ENCODE data around the gene NLGN2.

Gene NLGN2

GRCh38 chr17:7383742-7384488, 23.7 kb upstream of the NLGN2 start:
- DNase-seq (ENCODE audit: low read depth) = no peak
- H3K4me3 ChIP-seq (ENCODE audit: low read length) = peak overlapping the region; percentile 27
- no peak for TF ChIP-seq CTCF (conservative IDR thresholded peaks at IDR 0.05; ENCODE audit: low read length)

GRCh38 chr17:7384489-7385081, 23.1 kb upstream of the NLGN2 start:
- no peak for DNase-seq (ENCODE audit: low read depth)
- no peak for TF ChIP-seq CTCF (conservative IDR thresholded peaks at IDR 0.05; ENCODE audit: low read length)
- H3K4me3 ChIP-seq (ENCODE audit: low read length) = no peak overlapping the region

GRCh38 chr17:7388856-7389255, 18.8 kb upstream of the NLGN2 start:
- no peak for TF ChIP-seq CTCF (conservative IDR thresholded peaks at IDR 0.05; ENCODE audit: low read length)
- no peak overlapping the region for H3K4me3 ChIP-seq (ENCODE audit: low read length)
- DNase-seq (ENCODE audit: low read depth) = no peak

GRCh38 chr17:7389924-7390910, 17.4 kb upstream of the NLGN2 start:
- TF ChIP-seq CTCF (conservative IDR thresholded peaks at IDR 0.05; ENCODE audit: low read length) = no peak
- DNase-seq (ENCODE audit: low read depth) = no peak
- H3K4me3 ChIP-seq (ENCODE audit: low read length) = no peak overlapping the region

- DNase-seq (ENCODE audit: low read depth) = no peak
- H3K4me3 ChIP-seq (ENCODE audit: low read length) = no peak overlapping the region
- no peak for TF ChIP-seq CTCF (conservative IDR thresholded peaks at IDR 0.05; ENCODE audit: low read length)
Measured at GRCh38 chr17:7391307-7391706, 16.3 kb upstream of the NLGN2 start.

- H3K4me3 ChIP-seq (ENCODE audit: low read length) = peak overlapping the region; percentile 84
- DNase-seq (ENCODE audit: low read depth) = no peak
- no peak for TF ChIP-seq CTCF (conservative IDR thresholded peaks at IDR 0.05; ENCODE audit: low read length)
Measured at GRCh38 chr17:7392696-7393612, 14.7 kb upstream of the NLGN2 start.
